Measurements from ENCODE around the gene UCN.
"Not testable (repeated sequence)": the region's sequence is repeated elsewhere in the genome, so short reads cannot be mapped to it uniquely, and the experiment has no call there.

Gene UCN

GRCh38 chr2:27281855-27282559 lies 26.2 kb downstream of the UCN start, which contains the start of gene TRIM54:
TRIM54 (plus strand) TSS chr2:27282429; CDS start chr2:27282732, 303 bp downstream.
- DNase-seq = no peak

DNA sequence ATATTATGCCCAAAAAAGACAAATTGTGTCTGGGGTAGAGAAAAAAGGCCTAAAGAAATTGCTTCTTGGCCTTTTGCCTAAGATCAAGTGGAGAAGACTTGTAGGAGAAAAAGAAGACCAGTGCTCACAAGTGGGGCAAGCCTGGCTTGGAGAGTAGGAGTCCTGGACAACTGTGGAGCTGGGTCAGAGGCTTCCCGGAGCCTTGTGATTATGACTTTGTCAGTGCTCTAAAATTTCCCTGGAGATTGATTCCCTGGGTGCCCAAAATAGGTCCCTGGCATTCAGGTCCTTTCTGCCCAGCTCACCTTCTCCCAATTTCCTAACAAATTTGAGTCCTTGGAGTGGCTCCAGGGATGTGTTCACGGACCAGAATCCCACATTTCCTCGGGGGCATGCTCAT lies 26.8 kb downstream of the UCN start:
- no peak for DNase-seq

GRCh38 chr2:27280826-27281225 lies 27.4 kb downstream of the UCN start:
- DNase-seq = no peak

GRCh38 chr2:27278010-27278409 lies 30.2 kb downstream of the UCN start:
- DNase-seq = no peak

GRCh38 chr2:27275211-27276150 lies 32.8 kb downstream of the UCN start, which contains the start of gene DNAJC5G:
DNAJC5G (plus strand) TSS chr2:27275433; CDS start chr2:27276729, 1,296 bp downstream.
- no peak for DNase-seq

- DNase-seq = not testable (repeated sequence)
Measured at GRCh38 chr2:27272537-27273522, 35.4 kb downstream of the UCN start.

- no peak for DNase-seq
Measured at GRCh38 chr2:27271631-27272340, 36.5 kb downstream of the UCN start.

DNA sequence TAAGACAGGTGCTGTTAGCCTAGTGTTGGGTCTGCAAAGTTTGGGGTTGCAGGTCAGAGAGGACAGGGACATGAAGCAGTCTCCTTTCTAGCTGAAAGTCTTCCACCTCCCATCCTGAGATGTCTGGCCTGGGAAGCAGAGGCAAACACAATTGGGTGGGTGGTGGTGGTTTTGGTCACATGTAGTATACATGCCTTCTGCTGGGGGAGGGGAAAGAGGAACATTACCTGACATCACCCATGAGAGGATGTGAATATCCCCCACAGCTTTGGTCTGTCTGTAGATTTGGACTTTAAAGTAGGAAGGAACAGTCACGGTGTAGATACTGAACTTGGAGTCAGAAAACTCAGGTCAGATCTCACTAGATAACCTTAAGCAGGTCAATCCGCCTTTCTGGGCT lies 37.6 kb downstream of the UCN start:
- DNase-seq = no peak

GRCh38 chr2:27270131-27270530 lies 38.1 kb downstream of the UCN start:
- DNase-seq = no peak

- DNase-seq = not testable (repeated sequence)
Measured at GRCh38 chr2:27268296-27268695, 39.9 kb downstream of the UCN start.

GRCh38 chr2:27265536-27265870 lies 42.7 kb downstream of the UCN start:
- no peak for DNase-seq

DNA sequence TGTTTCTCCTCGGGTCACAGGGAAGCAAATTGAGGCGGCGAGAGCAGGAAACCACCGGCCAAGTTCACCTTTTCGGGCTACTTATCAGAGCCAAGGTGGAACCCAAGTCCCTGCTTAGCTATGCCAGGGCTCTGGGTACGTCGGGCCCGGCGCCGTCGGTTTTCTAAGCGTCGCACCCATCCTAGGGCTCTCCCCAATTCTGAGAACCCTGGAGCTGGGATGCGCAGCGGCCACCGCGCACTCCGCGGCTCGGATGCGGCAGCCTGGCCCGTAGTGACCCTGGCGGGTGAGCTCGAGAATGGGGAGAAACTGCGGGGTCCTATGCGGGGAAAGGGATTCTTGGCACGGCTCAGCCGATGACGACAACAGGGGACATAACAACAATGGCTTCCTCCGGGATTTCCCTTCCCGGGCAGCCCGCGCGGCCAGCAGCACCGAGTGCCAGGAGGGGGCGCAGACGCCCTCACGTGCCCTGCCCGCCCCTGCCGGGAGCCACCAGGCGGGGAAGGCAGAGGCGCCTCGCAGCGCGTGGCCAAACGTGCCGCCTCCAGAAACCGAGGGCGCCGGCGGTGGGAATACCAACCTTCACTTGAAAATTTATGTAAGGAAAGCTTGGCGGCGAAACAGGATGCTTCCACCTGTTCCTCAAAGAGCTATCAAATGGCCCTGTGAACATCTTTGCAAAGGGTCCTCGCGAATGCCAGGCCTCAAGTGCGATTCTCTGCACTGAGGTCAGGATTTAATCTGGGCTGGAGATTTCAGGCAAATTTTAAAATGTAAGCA lies 43.3 kb downstream of the UCN start:
- DNase-seq = peak; percentile 82

DNA sequence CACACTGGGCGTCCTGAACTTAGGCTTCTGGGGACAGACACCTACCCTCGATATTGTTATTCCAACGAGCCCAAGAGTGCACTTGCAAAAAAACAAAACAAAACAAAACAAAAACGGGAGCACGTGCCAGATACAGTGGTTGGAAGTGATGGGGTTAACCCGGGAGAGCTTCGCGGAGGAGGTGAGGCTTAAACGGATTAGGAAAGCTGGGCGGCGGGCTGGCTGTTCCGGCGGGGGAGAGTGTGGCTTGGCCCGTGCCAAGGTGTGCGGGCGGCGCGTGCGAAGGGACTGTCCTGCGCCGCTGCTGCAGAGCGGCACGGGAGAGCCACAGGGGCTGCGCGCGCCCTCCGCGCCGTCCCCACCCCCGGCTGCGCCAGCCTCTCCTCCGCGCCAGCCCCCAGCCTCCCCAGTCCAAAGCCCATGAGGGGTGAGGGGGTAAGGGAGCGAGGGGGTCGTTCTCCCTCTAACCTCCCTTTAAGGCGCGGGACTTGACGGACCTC lies 43.9 kb downstream of the UCN start:
- peak; percentile 59 for DNase-seq

DNA sequence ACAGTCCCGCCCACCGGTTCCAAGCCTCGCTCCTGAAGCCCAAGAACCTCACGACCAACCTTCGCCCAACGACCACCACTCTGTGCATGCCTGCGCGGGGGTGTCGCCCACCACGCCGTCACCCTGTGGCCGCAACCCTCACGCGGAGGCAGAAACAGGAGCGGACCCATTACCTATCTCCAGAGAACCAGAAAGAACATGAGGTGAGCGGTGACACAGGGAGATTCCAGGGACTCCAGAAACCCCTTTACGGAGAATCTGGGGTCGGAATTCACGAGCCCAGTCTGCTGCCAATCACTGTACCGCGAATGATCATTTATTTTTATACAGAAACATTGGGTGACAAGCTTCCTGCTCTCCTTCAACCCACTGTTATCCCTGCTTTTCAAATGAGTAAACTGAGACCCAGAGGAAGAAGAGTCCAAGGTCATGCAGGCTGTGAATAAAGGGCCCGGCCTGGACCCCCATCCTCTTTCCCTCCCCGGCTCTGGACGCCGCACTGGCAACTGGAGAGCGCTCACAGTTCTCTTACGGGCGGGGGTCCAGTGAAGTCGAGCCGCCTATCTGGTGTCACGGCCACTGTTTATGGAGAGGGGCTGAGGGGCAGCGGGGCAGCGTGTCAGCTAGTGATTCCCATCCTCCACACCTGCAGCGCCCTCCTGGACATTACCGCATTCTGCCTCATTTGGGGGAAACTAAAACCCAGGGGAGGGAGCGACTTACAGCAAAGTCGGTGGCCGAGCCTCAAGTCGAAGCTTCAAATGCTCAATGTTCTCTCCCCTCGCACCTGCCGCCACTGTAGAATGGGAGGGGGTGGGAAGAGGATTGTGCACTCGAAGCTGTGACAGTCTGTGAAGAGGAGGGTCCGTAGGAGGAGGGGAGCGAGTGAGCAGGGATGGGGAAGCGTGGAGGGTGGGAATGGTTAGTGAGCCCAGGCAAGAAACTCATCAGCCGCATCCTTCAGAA lies 44.7 kb downstream of the UCN start:
- DNase-seq = peak; percentile 51

- peak; percentile 53 for DNase-seq
Measured at GRCh38 chr2:27262379-27263286, 45.6 kb downstream of the UCN start, which contains the start of gene SLC30A3. SLC30A3 (minus strand) TSS chr2:27263047; CDS start chr2:27262906, 141 bp downstream.

- no peak for DNase-seq
Measured at GRCh38 chr2:27261926-27262298, 46.3 kb downstream of the UCN start.

DNA sequence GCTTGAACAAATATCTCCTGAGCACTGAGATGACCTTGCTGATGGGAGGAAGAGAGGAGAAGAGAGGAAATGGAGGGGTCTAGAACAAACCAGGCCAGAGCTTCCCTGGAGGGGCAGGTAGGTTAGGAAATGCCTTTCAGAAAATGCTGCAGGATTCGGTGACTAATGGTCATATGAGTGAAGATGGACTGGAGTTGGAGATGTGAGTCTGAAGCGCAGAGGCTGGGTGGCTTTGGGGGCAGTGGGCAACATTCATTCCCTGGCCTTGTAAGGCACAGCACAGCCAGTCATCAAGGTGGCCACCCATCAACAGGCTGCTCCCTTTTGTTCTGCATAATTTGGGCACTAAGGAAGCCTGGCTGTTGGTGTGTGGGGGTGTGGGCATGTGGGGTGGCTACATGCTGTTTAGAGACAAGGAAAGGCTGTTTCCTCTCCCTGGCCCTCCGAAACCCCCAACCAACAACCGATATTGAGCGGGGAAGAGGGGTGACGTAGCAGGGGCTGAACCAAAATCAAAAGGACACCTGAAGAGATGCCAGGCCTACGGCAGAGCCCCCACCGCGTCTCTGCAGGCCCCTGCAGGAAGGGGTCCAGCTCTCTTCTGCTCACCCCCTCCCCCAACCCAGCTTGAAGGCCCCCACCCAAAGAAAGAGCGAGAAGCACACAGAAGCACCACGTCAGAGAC lies 46.9 kb downstream of the UCN start:
- no peak for DNase-seq

- no peak for DNase-seq
Measured at GRCh38 chr2:27258051-27258450, 50.2 kb downstream of the UCN start.
